HPDE6-E6E7 (cell line): Measurements from ENCODE around the gene BRIP1.
"Not testable (repeated sequence)": the region's sequence is repeated elsewhere in the genome, so short reads cannot be mapped to it uniquely, and the experiment has no call there.

Source experiments
- DNase-seq: peaks from one replicate; pipeline ENCODE4 v3.0.0; 2011; ENCODE audit warnings: missing footprints; ENCODE audit errors: extremely low spot score

Gene BRIP1

DNA sequence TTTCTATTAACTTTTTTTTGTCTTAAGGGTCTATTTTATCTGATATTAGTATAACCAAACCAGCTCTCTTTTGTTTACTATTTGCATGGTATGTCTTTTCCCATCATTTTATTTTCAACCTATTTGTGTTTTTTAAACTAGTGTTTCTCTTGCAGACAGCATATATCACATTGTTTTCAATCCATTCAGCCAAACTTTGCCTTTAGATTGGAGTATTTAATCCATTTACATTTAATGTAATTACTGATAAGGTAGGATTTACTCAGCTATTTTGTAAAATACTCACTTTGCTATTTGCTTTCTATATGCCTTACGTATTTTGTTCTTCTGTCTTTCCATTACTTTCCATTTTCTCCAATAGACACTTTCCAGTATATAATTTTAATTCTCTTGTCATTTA lies 164.3 kb downstream of the BRIP1 start:
- no peak for DNase-seq

GRCh38 chr17:61698244-61698643 lies 165.1 kb downstream of the BRIP1 start:
- no peak for DNase-seq

DNA sequence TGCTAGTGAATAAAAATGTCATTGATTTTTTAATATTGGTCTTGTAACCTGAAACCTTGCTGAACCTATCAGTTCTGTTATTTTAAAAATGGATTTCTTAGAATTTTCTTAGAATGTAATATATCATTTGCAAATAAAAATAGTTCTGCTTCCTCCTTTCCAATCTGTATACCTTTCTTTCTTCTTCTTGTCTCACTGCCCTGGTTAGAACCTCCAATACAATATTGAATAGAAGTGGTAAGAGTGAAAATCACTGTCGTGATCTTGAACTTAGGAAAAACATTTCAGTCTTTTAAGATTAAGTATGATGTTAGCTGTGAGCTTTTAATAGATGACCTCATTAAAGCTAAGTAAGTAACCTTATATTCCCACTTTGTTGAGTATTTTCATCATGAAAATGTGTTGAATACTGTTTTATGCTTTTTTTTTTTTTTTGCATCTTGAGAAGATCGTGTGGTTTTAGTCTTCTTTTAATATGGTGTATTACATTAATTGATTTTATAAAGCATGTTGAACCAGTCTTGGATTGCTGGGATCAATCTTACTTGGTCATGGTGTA lies 167.5 kb downstream of the BRIP1 start:
- no peak for DNase-seq

DNA sequence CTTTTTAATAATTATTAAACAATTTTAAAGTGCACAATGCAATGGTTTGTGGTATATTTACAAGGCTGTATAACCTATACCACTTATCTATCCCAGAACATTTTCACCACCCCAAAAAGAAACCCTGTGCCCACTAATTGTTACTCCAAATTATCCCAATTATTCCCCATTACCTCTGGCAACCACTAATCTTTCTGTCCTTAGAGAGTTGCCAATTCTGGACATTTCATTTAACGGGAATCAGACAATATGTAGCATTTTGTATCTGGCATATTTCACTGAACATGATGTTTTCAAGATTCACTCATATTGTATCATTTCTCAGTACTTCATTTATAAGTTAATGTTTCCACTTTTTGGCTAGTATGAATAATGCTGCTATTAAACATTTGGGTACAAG lies 169.2 kb downstream of the BRIP1 start:
- no peak for DNase-seq

- DNase-seq: no peak
Observed at GRCh38 chr17:61689610-61690180, 173.6 kb downstream of the BRIP1 start.

GRCh38 chr17:61687769-61688168 lies 175.6 kb downstream of the BRIP1 start:
- DNase-seq: no peak

DNA sequence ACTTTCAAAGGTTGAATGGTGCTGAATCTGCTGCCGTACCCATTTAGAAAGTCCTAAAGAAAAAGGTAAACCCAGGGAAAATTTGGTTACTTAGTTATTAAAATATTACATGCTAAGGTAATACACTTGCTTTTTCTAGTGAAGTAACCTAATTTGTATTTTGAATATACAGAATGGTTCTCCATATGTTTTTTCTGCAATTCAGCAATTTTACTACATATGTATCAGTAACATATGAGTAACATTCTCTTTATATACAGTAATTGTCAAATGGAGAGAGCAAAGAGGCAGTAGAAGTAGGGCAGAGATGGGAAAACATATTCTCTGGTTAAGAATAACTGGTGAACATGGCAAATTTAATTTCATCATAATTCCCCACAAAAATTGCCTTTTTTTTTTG lies 177.2 kb downstream of the BRIP1 start:
- no peak for DNase-seq

- DNase-seq: no peak
Observed at GRCh38 chr17:61684818-61685217, 178.5 kb downstream of the BRIP1 start.

DNA sequence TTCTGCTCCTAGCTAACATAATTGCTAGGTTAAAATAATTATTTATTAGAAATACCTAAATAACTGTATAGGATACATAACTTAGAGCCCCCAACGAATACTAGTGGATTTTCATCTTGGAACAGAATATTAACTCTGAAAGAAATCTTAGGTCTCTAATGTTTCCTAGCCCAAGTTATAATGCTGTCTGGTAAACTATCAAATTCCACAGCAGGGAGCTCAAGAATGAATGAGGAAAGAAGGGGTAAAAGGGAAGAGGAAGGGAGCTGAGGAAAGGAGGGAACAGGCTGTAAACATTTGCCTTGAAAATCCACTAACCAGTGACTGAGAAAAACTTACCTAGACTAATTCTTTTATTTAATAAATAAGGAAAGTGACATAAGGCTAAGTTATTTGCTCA lies 179.2 kb downstream of the BRIP1 start:
- DNase-seq: no peak

GRCh38 chr17:61683466-61683865 lies 179.9 kb downstream of the BRIP1 start:
- DNase-seq: no peak

- no peak for DNase-seq
Observed at GRCh38 chr17:61680921-61681320, 182.4 kb downstream of the BRIP1 start.

DNA sequence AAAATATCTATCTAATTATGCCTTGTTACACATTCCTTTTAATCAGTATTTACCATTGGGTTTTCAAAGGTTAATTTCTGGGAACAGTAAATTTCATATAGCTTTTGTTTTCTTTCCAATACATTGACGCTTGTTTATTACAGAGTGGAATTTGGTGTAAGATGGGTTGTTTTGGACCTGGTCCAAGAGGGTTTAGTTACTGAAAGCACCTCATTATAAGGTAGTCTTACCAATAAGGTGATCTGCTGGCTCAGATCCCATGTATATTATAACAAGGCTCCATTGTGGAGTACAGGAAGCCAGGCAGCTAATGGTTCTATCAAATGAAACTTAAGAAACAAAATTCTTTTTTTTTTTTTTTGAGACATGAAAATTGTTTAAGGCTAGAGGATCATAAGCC lies 185.0 kb downstream of the BRIP1 start:
- DNase-seq: no peak

GRCh38 chr17:61677150-61677811 lies 186.0 kb downstream of the BRIP1 start:
- DNase-seq: not testable (repeated sequence)

- DNase-seq: not testable (repeated sequence)
Observed at GRCh38 chr17:61676522-61676921, 186.8 kb downstream of the BRIP1 start.

- not testable (repeated sequence) for DNase-seq
Observed at GRCh38 chr17:61674609-61675008, 188.7 kb downstream of the BRIP1 start.

DNA sequence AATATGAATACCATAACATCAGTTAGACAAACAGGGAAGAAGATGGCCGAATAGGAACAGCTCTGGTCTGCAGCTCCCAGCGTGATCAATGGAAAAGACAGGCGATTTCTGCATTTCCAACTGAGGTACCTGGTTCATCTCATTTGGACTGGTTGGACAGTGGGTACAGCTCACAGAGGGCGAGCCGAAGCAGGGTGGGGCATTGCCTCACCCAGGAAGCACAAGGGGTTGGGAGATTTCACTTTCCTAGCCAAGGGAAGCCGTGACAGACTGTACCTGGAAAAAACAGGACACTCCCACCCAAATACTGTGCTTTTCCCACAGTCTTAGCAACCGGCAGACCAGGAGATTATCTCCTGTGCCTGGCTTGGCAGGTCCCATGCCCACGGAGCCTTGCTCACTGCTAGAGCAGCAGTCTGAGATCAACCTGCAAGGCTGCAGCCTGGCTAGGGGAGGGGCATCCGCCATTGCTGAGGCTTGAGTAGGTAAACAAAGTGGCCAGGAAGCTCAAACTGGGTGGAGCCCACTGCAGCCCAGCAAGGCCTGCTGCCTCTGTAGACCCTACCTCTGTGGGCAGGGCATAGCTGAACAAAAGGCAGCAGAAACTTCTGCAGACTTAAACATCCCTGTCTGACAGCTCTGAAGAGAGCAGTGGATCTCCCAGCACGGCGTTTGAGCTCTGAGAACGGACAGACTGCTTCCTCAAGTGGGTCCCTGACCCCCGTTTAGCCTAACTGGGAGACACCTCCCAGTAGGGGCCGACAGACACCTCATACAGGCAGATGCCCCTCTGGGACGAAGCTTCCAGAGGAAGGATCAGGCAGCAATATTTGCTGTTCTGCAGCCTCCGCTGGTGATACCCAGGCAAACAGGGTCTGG lies 190.1 kb downstream of the BRIP1 start:
- DNase-seq: not testable (repeated sequence)

- no peak for DNase-seq
Observed at GRCh38 chr17:61672140-61672539, 191.2 kb downstream of the BRIP1 start.

DNA sequence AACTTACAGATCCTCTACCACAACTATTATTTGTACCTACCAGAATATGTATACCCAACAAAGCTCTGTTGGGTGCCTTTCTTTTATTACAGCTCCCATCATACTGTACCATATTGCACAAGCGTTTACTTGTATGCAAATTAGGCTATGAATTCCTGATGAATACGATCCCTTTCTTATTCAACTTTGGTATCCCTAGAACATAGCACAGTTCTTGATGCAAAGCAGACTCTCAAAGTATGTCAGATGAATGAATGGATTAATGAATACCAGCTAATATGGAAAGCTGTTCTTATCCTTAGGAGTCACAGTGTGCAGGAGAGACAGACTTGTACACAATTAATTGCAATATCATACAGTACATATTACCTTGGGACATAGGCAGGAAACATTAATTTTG lies 192.6 kb downstream of the BRIP1 start:
- DNase-seq: no peak

- no peak for DNase-seq
Observed at GRCh38 chr17:61669522-61669921, 193.8 kb downstream of the BRIP1 start.

GRCh38 chr17:61668486-61668885 lies 194.8 kb downstream of the BRIP1 start:
- DNase-seq: no peak

GRCh38 chr17:61666406-61667088 lies 196.8 kb downstream of the BRIP1 start:
- not testable (repeated sequence) for DNase-seq

- DNase-seq: no peak
Observed at GRCh38 chr17:61663310-61663709, 200.0 kb downstream of the BRIP1 start.
